Tibial artery (tissue), 4 donors: ENCODE results near the gene SLC18A3.

Experiments
- DNase-seq, 2 donors: peaks; one replicate each; pipeline ENCODE4 v3.0.0-alpha.2; 2019
- H3K27ac ChIP-seq, 2 donors: fragments of 200-600 bp; sonication (generic) in 1 of 2; 1 replicate in 1 of 2; 2 replicates in 1 of 2; pipeline ENCODE4 v1.5.1; 2018 to 2019; ENCODE audit warnings: mild to moderate bottlenecking in 1 of 2
- H3K27me3 ChIP-seq, 2 donors: fragments of 200-600 bp; sonication (generic) in 1 of 2; one replicate each; pipeline versions ENCODE4 v1.5.1 to v1.6.0; 2016 to 2019
- H3K36me3 ChIP-seq, 3 donors: fragments of 200-600 bp; sonication (generic) in 2 of 3; one replicate each; pipeline ENCODE4 v1.5.1; 2016 to 2019; ENCODE audit warnings: mild to moderate bottlenecking in 2 of 3
- H3K4me1 ChIP-seq, 4 donors: fragments of 200-600 bp; sonication (generic) in 2 of 4; 1 replicate in 3 of 4; 2 replicates in 1 of 4; pipeline ENCODE4 v1.5.1; 2016 to 2019
- H3K4me3 ChIP-seq, 2 donors: fragments of 200-600 bp; sonication (generic) in 1 of 2; 1 replicate in 1 of 2; 2 replicates in 1 of 2; pipeline ENCODE4 v1.5.1; 2018 to 2019; ENCODE audit warnings: mild to moderate bottlenecking in 2 of 2
- H3K9me3 ChIP-seq, 3 donors: fragments of 200-600 bp; sonication (generic) in 1 of 3; one replicate each; pipeline ENCODE4 v1.5.1; 2016 to 2019
- CTCF ChIP-seq, 2 experiments: fragments of 200-600 bp in 1 of 2; fragments of 450-650 bp in 1 of 2; IDR thresholded peaks; one replicate each; pipeline ENCODE4 v1.5.1; 2017 to 2019; ENCODE audit warnings: antibody characterized with exemption in 2 of 2, mild to moderate bottlenecking in 1 of 2, moderate library complexity in 1 of 2
- intact Hi-C: fragments of 100-400 bp; cut with DNase I; formaldehyde crosslinking; loops from one replicate; pipeline ENCODE4 v1.15.0; 2023; ENCODE audit warnings: low total_unique reads

Gene SLC18A3

GRCh38 chr10:49596493-49596809 lies 13.7 kb upstream of the SLC18A3 start:
- intact Hi-C loops, result no loop called here
- H3K27ac ChIP-seq, result no peak overlapping the region
- no peaks in the 10 kb centered on the region for H3K9me3 ChIP-seq
- DNase-seq, result peak in 1 of 2 donors; percentile 24
- H3K4me3 ChIP-seq, result no peak overlapping the region
- TF ChIP-seq CTCF (IDR thresholded peaks at IDR 0.05), result no peak
- H3K27me3 ChIP-seq, result peaks cover 0 to 23% of the 10 kb centered on the region in 2 donors
- no peaks in the 10 kb centered on the region for H3K4me1 ChIP-seq
- H3K36me3 ChIP-seq, result no peaks in the 10 kb centered on the region

- TF ChIP-seq CTCF (IDR thresholded peaks at IDR 0.05), result no peak
- peak in 1 of 2 donors; percentile 35 for DNase-seq
- intact Hi-C loops, result no loop called here
Observed at GRCh38 chr10:49596836-49597235, 13.3 kb upstream of the SLC18A3 start.

GRCh38 chr10:49597426-49598163 lies 12.5 kb upstream of the SLC18A3 start:
- H3K36me3 ChIP-seq, result no peaks in the 10 kb centered on the region
- no peaks in the 10 kb centered on the region for H3K4me1 ChIP-seq
- no peak for TF ChIP-seq CTCF (IDR thresholded peaks at IDR 0.05)
- peaks cover 0 to 33% of the 10 kb centered on the region in 2 donors for H3K27me3 ChIP-seq
- no peak overlapping the region for H3K4me3 ChIP-seq
- H3K27ac ChIP-seq, result no peak overlapping the region
- DNase-seq, result peak in 1 of 2 donors; percentile 51
- no peaks in the 10 kb centered on the region for H3K9me3 ChIP-seq
- intact Hi-C loops, result no loop called here

More at GRCh38 chr10:49596836-49597235, 13.3 kb upstream of the SLC18A3 start:
- Histone ChIP-seq H3K4me3 (no peak overlapping the region), H3K27ac (no peak overlapping the region), H3K4me1 (no peaks in the 10 kb centered on the region), H3K36me3 (no peaks in the 10 kb centered on the region), H3K27me3 (peaks cover 0 to 27% of the 10 kb centered on the region in 2 donors), H3K9me3 (no peaks in the 10 kb centered on the region)

- intact Hi-C loops, result no loop called here
- H3K4me1 ChIP-seq, result no peaks in the 10 kb centered on the region
- no peak for TF ChIP-seq CTCF (IDR thresholded peaks at IDR 0.05)
- no peak overlapping the region for H3K4me3 ChIP-seq
- H3K36me3 ChIP-seq, result no peaks in the 10 kb centered on the region
- peak in 1 of 2 donors; percentile 46 for DNase-seq
- H3K9me3 ChIP-seq, result no peaks in the 10 kb centered on the region
- H3K27ac ChIP-seq, result no peak overlapping the region
- peaks cover 0 to 35% of the 10 kb centered on the region in 2 donors for H3K27me3 ChIP-seq
Observed at GRCh38 chr10:49598164-49598856, 11.8 kb upstream of the SLC18A3 start.

- Histone ChIP-seq H3K27ac (no peak overlapping the region), H3K4me1 (no peaks in the 10 kb centered on the region), H3K4me3 (no peak overlapping the region), H3K27me3 (peaks cover 0 to 33% of the 10 kb centered on the region in 2 donors), H3K36me3 (no peaks in the 10 kb centered on the region), H3K9me3 (no peaks in the 10 kb centered on the region)
- no peak for TF ChIP-seq CTCF (IDR thresholded peaks at IDR 0.05)
- intact Hi-C loops, result no loop called here
- DNase-seq, result peak in 1 of 2 donors; percentile 27
Observed at GRCh38 chr10:49598986-49599385, 11.1 kb upstream of the SLC18A3 start.
